ENCODE data around the gene TFF1.

The TFF1 gene
- total RNA-seq = 0 reads per million in 3 donors

DNA sequence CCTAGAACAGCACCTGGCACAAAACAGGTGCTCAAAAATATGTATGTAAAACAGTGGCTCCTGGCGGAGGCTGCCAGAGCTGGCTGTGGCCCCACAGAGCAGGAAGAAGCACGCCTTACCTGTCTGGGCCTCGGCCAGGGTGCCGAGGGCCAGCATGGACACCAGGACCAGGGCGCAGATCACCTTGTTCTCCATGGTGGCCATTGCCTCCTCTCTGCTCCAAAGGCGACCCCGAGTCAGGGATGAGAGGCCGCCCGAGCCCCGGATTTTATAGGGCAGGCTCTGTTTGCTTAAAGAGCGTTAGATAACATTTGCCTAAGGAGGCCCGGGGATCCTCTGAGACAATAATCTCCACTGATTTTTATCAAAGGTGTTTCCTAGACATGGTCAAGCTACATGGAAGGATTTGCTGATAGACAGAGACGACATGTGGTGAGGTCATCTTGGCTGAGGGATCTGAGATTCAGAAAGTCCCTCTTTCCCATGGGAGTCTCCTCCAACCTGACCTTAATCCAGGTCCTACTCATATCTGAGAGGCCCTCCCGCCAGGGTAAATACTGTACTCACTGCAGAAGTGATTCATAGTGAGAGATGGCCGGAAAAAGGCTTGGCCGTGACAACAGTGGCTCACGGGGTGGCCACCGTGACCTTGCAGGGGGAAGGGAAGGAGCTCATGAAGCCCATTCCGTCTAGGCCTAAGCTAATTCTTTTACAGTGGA is at the start of gene TFF1:
TFF1 (minus strand) TSS at position 244 of the 719 bp plus-strand sequence; CDS start at position 204, 40 bp downstream.
- Histone ChIP-seq H3K4me1 (ENCODE audit: control insufficient read depth, insufficient read depth, low read length, poor library complexity, severe bottlenecking) (no peaks in the 10 kb centered on the region), H3K27ac (ENCODE audit: insufficient read depth, low read length, poor library complexity, severe bottlenecking) (no peak within 1 kb of the TSS), H3K36me3 (ENCODE audit: control insufficient read depth, insufficient read depth, low read length) (no peaks in the 10 kb centered on the region), H3K27me3 (replicated peaks; ENCODE audit: control insufficient read depth, insufficient read depth, low read length, poor library complexity, severe bottlenecking) (no peaks in the 10 kb centered on the region), H3K4me3 (ENCODE audit: insufficient read depth, low read depth, low read length, poor library complexity, severe bottlenecking) (no peak within 1 kb of the TSS), H3K9me3 (ENCODE audit: control insufficient read depth, low read length) (no peaks in the 10 kb centered on the region)
- DNase-seq = no peak

GRCh38 chr21:42414928-42415769 is 48.8 kb upstream of the TFF1 start:
- Histone ChIP-seq H3K4me1 (ENCODE audit: control insufficient read depth, insufficient read depth, low read length, poor library complexity, severe bottlenecking) (peaks cover 65% of the 10 kb centered on the region), H3K27ac (ENCODE audit: insufficient read depth, low read length, poor library complexity, severe bottlenecking) (peak overlapping the region; percentile 92), H3K9me3 (ENCODE audit: control insufficient read depth, low read length) (no peaks in the 10 kb centered on the region), H3K27me3 (replicated peaks; ENCODE audit: control insufficient read depth, insufficient read depth, low read length, poor library complexity, severe bottlenecking) (no peaks in the 10 kb centered on the region), H3K4me3 (ENCODE audit: insufficient read depth, low read depth, low read length, poor library complexity, severe bottlenecking) (peak overlapping the region; percentile 21), H3K36me3 (ENCODE audit: control insufficient read depth, insufficient read depth, low read length) (peaks cover 80% of the 10 kb centered on the region)
- peak; percentile 89 to 91 (median 89) for DNase-seq

GRCh38 chr21:42414553-42414927 is 48.2 kb upstream of the TFF1 start:
- no peak for DNase-seq
- Histone ChIP-seq H3K27ac (ENCODE audit: insufficient read depth, low read length, poor library complexity, severe bottlenecking) (peak overlapping the region; percentile 92), H3K27me3 (replicated peaks; ENCODE audit: control insufficient read depth, insufficient read depth, low read length, poor library complexity, severe bottlenecking) (no peaks in the 10 kb centered on the region), H3K9me3 (ENCODE audit: control insufficient read depth, low read length) (no peaks in the 10 kb centered on the region), H3K36me3 (ENCODE audit: control insufficient read depth, insufficient read depth, low read length) (peaks cover 80% of the 10 kb centered on the region), H3K4me1 (ENCODE audit: control insufficient read depth, insufficient read depth, low read length, poor library complexity, severe bottlenecking) (peaks cover 62% of the 10 kb centered on the region), H3K4me3 (ENCODE audit: insufficient read depth, low read depth, low read length, poor library complexity, severe bottlenecking) (no peak overlapping the region)

GRCh38 chr21:42414066-42414465 is 47.7 kb upstream of the TFF1 start:
- Histone ChIP-seq H3K4me1 (ENCODE audit: control insufficient read depth, insufficient read depth, low read length, poor library complexity, severe bottlenecking) (peaks cover 66% of the 10 kb centered on the region), H3K27ac (ENCODE audit: insufficient read depth, low read length, poor library complexity, severe bottlenecking) (peak overlapping the region; percentile 92), H3K4me3 (ENCODE audit: insufficient read depth, low read depth, low read length, poor library complexity, severe bottlenecking) (no peak overlapping the region), H3K36me3 (ENCODE audit: control insufficient read depth, insufficient read depth, low read length) (peaks cover 80% of the 10 kb centered on the region), H3K9me3 (ENCODE audit: control insufficient read depth, low read length) (no peaks in the 10 kb centered on the region), H3K27me3 (replicated peaks; ENCODE audit: control insufficient read depth, insufficient read depth, low read length, poor library complexity, severe bottlenecking) (no peaks in the 10 kb centered on the region)
- no peak for DNase-seq

- Histone ChIP-seq H3K4me1 (ENCODE audit: control insufficient read depth, insufficient read depth, low read length, poor library complexity, severe bottlenecking) (peaks cover 69% of the 10 kb centered on the region), H3K27ac (ENCODE audit: insufficient read depth, low read length, poor library complexity, severe bottlenecking) (peak overlapping the region; percentile 92), H3K36me3 (ENCODE audit: control insufficient read depth, insufficient read depth, low read length) (peaks cover 76% of the 10 kb centered on the region)
Observed at GRCh38 chr21:42413500-42413899, 47.2 kb upstream of the TFF1 start.

GRCh38 chr21:42413093-42413492 is 46.8 kb upstream of the TFF1 start:
- peaks cover 75% of the 10 kb centered on the region for H3K36me3 ChIP-seq (ENCODE audit: control insufficient read depth, insufficient read depth, low read length)
- H3K27ac ChIP-seq (ENCODE audit: insufficient read depth, low read length, poor library complexity, severe bottlenecking) = peak overlapping the region; percentile 92
- H3K27me3 ChIP-seq (replicated peaks; ENCODE audit: control insufficient read depth, insufficient read depth, low read length, poor library complexity, severe bottlenecking) = no peaks in the 10 kb centered on the region

More at GRCh38 chr21:42413500-42413899, 47.2 kb upstream of the TFF1 start:
- no peaks in the 10 kb centered on the region for H3K27me3 ChIP-seq (replicated peaks; ENCODE audit: control insufficient read depth, insufficient read depth, low read length, poor library complexity, severe bottlenecking)
- no peaks in the 10 kb centered on the region for H3K9me3 ChIP-seq (ENCODE audit: control insufficient read depth, low read length)
- no peak overlapping the region for H3K4me3 ChIP-seq (ENCODE audit: insufficient read depth, low read depth, low read length, poor library complexity, severe bottlenecking)
- DNase-seq = no peak

DNA sequence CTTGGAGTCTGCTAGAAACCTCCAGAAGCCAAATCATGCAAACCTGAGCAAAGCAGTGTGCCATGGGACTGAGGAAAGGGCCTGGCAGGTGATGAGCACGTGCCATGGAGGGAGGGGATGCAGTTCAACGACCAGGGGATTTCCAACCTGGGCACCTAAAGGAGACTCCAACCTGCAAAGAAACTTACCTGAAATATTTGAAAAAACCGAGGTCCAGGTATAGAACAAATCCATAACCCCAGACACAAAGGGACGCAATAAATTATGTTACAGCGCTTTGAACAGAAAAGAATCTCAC is 46.2 kb upstream of the TFF1 start:
- H3K9me3 ChIP-seq (ENCODE audit: control insufficient read depth, low read length) = no peaks in the 10 kb centered on the region
- DNase-seq = no peak
- peak overlapping the region; percentile 92 for H3K27ac ChIP-seq (ENCODE audit: insufficient read depth, low read length, poor library complexity, severe bottlenecking)
- peaks cover 78% of the 10 kb centered on the region for H3K36me3 ChIP-seq (ENCODE audit: control insufficient read depth, insufficient read depth, low read length)
- no peaks in the 10 kb centered on the region for H3K27me3 ChIP-seq (replicated peaks; ENCODE audit: control insufficient read depth, insufficient read depth, low read length, poor library complexity, severe bottlenecking)
- H3K4me1 ChIP-seq (ENCODE audit: control insufficient read depth, insufficient read depth, low read length, poor library complexity, severe bottlenecking) = peaks cover 79% of the 10 kb centered on the region
- no peak overlapping the region for H3K4me3 ChIP-seq (ENCODE audit: insufficient read depth, low read depth, low read length, poor library complexity, severe bottlenecking)

More at GRCh38 chr21:42413093-42413492, 46.8 kb upstream of the TFF1 start:
- H3K9me3 ChIP-seq (ENCODE audit: control insufficient read depth, low read length) = no peaks in the 10 kb centered on the region
- peaks cover 74% of the 10 kb centered on the region for H3K4me1 ChIP-seq (ENCODE audit: control insufficient read depth, insufficient read depth, low read length, poor library complexity, severe bottlenecking)
- H3K4me3 ChIP-seq (ENCODE audit: insufficient read depth, low read depth, low read length, poor library complexity, severe bottlenecking) = no peak overlapping the region
- no peak for DNase-seq

- no peak for DNase-seq
Observed at GRCh38 chr21:42411891-42412635, 45.7 kb upstream of the TFF1 start.

DNA sequence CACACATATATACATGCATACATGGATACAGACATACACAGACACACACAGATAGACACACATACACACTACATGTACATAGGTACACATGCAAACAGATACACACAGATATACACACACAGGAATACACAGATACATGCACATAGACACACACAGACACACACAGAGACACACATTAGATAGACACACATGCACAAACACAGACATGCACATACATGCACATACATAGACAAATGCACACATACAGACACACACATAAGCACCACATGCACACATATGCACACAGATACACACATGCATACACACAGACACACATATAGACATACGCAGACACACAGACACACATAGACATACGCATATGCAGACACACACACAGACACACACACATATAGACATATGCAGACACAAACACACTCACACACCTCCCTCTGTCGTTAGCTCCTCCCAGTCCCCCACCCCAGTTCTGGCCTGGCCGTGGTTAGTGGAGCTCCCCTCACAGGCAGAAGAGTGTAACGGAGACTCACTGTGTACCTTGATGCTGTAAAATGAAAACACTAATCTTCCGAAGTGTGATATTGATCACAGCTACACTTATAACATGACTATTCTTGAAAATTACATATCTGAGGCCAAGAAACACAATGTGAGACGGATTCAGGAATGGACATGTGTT is 45.0 kb upstream of the TFF1 start:
- H3K4me3 ChIP-seq (ENCODE audit: insufficient read depth, low read depth, low read length, poor library complexity, severe bottlenecking) = no peak overlapping the region
- peaks cover 76% of the 10 kb centered on the region for H3K36me3 ChIP-seq (ENCODE audit: control insufficient read depth, insufficient read depth, low read length)
- H3K4me1 ChIP-seq (ENCODE audit: control insufficient read depth, insufficient read depth, low read length, poor library complexity, severe bottlenecking) = peaks cover 82% of the 10 kb centered on the region
- no peaks in the 10 kb centered on the region for H3K27me3 ChIP-seq (replicated peaks; ENCODE audit: control insufficient read depth, insufficient read depth, low read length, poor library complexity, severe bottlenecking)
- peak overlapping the region; percentile 42 for H3K27ac ChIP-seq (ENCODE audit: insufficient read depth, low read length, poor library complexity, severe bottlenecking)
- no peak for DNase-seq
- no peaks in the 10 kb centered on the region for H3K9me3 ChIP-seq (ENCODE audit: control insufficient read depth, low read length)

More at GRCh38 chr21:42411891-42412635, 45.7 kb upstream of the TFF1 start:
- peak overlapping the region; percentile 42 for H3K27ac ChIP-seq (ENCODE audit: insufficient read depth, low read length, poor library complexity, severe bottlenecking)
- H3K4me3 ChIP-seq (ENCODE audit: insufficient read depth, low read depth, low read length, poor library complexity, severe bottlenecking) = no peak overlapping the region
- H3K27me3 ChIP-seq (replicated peaks; ENCODE audit: control insufficient read depth, insufficient read depth, low read length, poor library complexity, severe bottlenecking) = no peaks in the 10 kb centered on the region
- no peaks in the 10 kb centered on the region for H3K9me3 ChIP-seq (ENCODE audit: control insufficient read depth, low read length)
- peaks cover 82% of the 10 kb centered on the region for H3K4me1 ChIP-seq (ENCODE audit: control insufficient read depth, insufficient read depth, low read length, poor library complexity, severe bottlenecking)
- H3K36me3 ChIP-seq (ENCODE audit: control insufficient read depth, insufficient read depth, low read length) = peaks cover 82% of the 10 kb centered on the region
